ENCODE measurements around the gene LOXL1. TPM values are rescaled to one million over a fixed set of nuclear protein-coding genes. Genes with fewer than 3 reads are reported as not detected.

LOXL1 gene
- total and polyA plus RNA-seq, 2 of the 4 experiments (the other 2 are of a cell fraction), result 148 to 332 TPM

GRCh38 chr15:73889053-73889761 lies 37.1 kb upstream of the LOXL1 start:
- intact Hi-C loops (cut with micrococcal nuclease), result no loop called here

More at GRCh38 chr15:73889053-73889761, 37.1 kb upstream of the LOXL1 start:
- H2BK5ac ChIP-seq (ENCODE audit: low read depth, low read length, poor library complexity, severe bottlenecking), result no peak overlapping the region
- H3K4me2 ChIP-seq (ENCODE audit: low read depth, low read length), result no peak overlapping the region
- H3K36me3 ChIP-seq (ENCODE audit: control insufficient read depth, insufficient read depth, low read length), result no peaks in the 10 kb centered on the region
- BruUV-seq (replicated peaks), result no TSS peak
- POLR2A ChIA-PET (ENCODE audit: unreplicated experiment), result no interaction called here
- H3K9me3 ChIP-seq (ENCODE audit: control insufficient read depth, insufficient read depth, low read length), result no peaks in the 10 kb centered on the region; the same call in 1 of the 2 replicates
- ATAC-seq (ENCODE audit: low read depth) (no peak), DNase-seq (no peak)
- dilution Hi-C loops (cut with HindIII; ENCODE audit: low sequenced_read_pairs, unreplicated experiment) (no loop called here), in situ Hi-C loops (cut with MboI; ENCODE audit: low sequenced_read_pairs) (no loop called here)
- no peaks in the 10 kb centered on the region for H3K4me1 ChIP-seq (ENCODE audit: control insufficient read depth, insufficient read depth, low read length)
- TF ChIP-seq ELK1 (IDR thresholded peaks at IDR 0.05; ENCODE audit: borderline replicate concordance, low read depth, low read length), result no peak
- TF ChIP-seq CEBPB (IDR thresholded peaks at IDR 0.05; ENCODE audit: low read depth, low read length), result no peak
- TF ChIP-seq, protein P1, sequence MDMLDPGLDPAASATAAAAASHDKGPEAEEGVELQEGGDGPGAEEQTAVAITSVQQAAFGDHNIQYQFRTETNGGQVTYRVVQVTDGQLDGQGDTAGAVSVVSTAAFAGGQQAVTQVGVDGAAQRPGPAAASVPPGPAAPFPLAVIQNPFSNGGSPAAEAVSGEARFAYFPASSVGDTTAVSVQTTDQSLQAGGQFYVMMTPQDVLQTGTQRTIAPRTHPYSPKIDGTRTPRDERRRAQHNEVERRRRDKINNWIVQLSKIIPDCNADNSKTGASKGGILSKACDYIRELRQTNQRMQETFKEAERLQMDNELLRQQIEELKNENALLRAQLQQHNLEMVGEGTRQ (IDR thresholded peaks at IDR 0.05; ENCODE audit: low read depth, low read length), result no peak
- no peak for TF ChIP-seq MXI1 (IDR thresholded peaks at IDR 0.05; ENCODE audit: borderline replicate concordance, low read depth, low read length)
- TF ChIP-seq, protein P2, sequence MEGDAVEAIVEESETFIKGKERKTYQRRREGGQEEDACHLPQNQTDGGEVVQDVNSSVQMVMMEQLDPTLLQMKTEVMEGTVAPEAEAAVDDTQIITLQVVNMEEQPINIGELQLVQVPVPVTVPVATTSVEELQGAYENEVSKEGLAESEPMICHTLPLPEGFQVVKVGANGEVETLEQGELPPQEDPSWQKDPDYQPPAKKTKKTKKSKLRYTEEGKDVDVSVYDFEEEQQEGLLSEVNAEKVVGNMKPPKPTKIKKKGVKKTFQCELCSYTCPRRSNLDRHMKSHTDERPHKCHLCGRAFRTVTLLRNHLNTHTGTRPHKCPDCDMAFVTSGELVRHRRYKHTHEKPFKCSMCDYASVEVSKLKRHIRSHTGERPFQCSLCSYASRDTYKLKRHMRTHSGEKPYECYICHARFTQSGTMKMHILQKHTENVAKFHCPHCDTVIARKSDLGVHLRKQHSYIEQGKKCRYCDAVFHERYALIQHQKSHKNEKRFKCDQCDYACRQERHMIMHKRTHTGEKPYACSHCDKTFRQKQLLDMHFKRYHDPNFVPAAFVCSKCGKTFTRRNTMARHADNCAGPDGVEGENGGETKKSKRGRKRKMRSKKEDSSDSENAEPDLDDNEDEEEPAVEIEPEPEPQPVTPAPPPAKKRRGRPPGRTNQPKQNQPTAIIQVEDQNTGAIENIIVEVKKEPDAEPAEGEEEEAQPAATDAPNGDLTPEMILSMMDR (conservative IDR thresholded peaks at IDR 0.05; ENCODE audit: low read depth, low read length), result no peak
- TF ChIP-seq MAFK (IDR thresholded peaks at IDR 0.05; ENCODE audit: low read depth, low read length), result no peak
- TF ChIP-seq MAZ (IDR thresholded peaks at IDR 0.05; ENCODE audit: borderline replicate concordance, low read depth, low read length), result no peak
- no peak for TF ChIP-seq BHLHE40 (IDR thresholded peaks at IDR 0.05; ENCODE audit: low read depth, low read length)
- TF ChIP-seq RAD21 (IDR thresholded peaks at IDR 0.05; ENCODE audit: low read length), result no peak
- no peak for TF ChIP-seq RCOR1 (IDR thresholded peaks at IDR 0.05; ENCODE audit: insufficient replicate concordance, low read length)
- TF ChIP-seq POLR2A (IDR thresholded peaks at IDR 0.05; ENCODE audit: low read depth, low read length), result no peak
- no peak for TF ChIP-seq CHD1 (IDR thresholded peaks at IDR 0.05; ENCODE audit: low read depth, low read length)
- no peak for TF ChIP-seq RFX5 (IDR thresholded peaks at IDR 0.05; ENCODE audit: low read depth, low read length)
- no peak for TF ChIP-seq SMC3 (IDR thresholded peaks at IDR 0.05; ENCODE audit: low read depth, low read length)
- no peak for TF ChIP-seq NFE2L2 (IDR thresholded peaks at IDR 0.05; ENCODE audit: low read depth, low read length)
- TF ChIP-seq FOS (IDR thresholded peaks at IDR 0.05; ENCODE audit: low read depth, low read length), result no peak
- no peak overlapping the region; the same call in 1 of the 2 replicates for H3K56ac ChIP-seq (ENCODE audit: extremely low read depth, insufficient read depth, low read length)
- H4K20me1 ChIP-seq (ENCODE audit: insufficient read depth, low read length), result 0 out of 2 replicates have a peak, but pooled peaks cover 3% of the 10 kb centered on the region
- H2AK9ac ChIP-seq (replicated peaks; ENCODE audit: low read depth, low read length, poor library complexity), result no peak overlapping the region
- peaks cover 47% of the 10 kb centered on the region for H3K27me3 ChIP-seq (ENCODE audit: control insufficient read depth, insufficient read depth, low read length)
- H4K8ac ChIP-seq (ENCODE audit: low read depth in 2 of 2, low read length in 2 of 2), result no peak overlapping the region
- H3K4me3 ChIP-seq (ENCODE audit: insufficient read depth, low read depth, low read length), result no peak overlapping the region
- no peak overlapping the region for H3K27ac ChIP-seq (ENCODE audit: insufficient read depth, low read length)
- no peak overlapping the region for H3K9ac ChIP-seq (ENCODE audit: low read depth, low read length)
- H2BK15ac ChIP-seq (ENCODE audit: low read depth, low read length), result no peak overlapping the region
- H3K9me1 ChIP-seq (ENCODE audit: insufficient read depth, low read length), result no peaks in the 10 kb centered on the region
- H2BK120ac ChIP-seq (ENCODE audit: low read depth, low read length), result no peak overlapping the region
- CTCF ChIA-PET, result interaction anchor here (0.6 kb wide), 1 partner anchor 82 kb away, joined by 3 read pairs; no protein-coding TSS in a partner anchor
- 40% methylated on average over 4 of the region's 6 CpGs; no CpG with 5 or more reads in 1 of the 2 experiments for whole genome bisulfite sequencing, 2 experiments (ENCODE audit: extremely low coverage in 2 of 2, insufficient read length in 1 of 2)
- H4K5ac ChIP-seq (ENCODE audit: low read depth, low read length), result no peak overlapping the region
- H3K18ac ChIP-seq (ENCODE audit: low read depth, low read length), result no peak overlapping the region
- no peaks in the 10 kb centered on the region for H3K79me1 ChIP-seq (ENCODE audit: low read depth in 1 of 2, low read length in 2 of 2)
- no peak overlapping the region for H3K4ac ChIP-seq (ENCODE audit: low read depth, low read length)
- H3K23ac ChIP-seq (ENCODE audit: low read depth, low read length), result no peak overlapping the region
- no peak overlapping the region for H2BK20ac ChIP-seq (ENCODE audit: low read depth, low read length)
- H3K14ac ChIP-seq (replicated peaks; ENCODE audit: low read depth, low read length), result no peak overlapping the region
- no peak overlapping the region for H2AFZ ChIP-seq (replicated peaks; ENCODE audit: low read length, poor library complexity)
- no peak overlapping the region for H4K91ac ChIP-seq (ENCODE audit: insufficient read depth, low read depth, low read length)
- no peak overlapping the region for H2AK5ac ChIP-seq (ENCODE audit: low read depth, low read length)
